Measurements from ENCODE around the gene KLK3. TPM values are rescaled to one million over a fixed set of nuclear protein-coding genes. Genes with fewer than 3 reads are reported as not detected.

KLK3 gene
- total and polyA plus RNA-seq, 2 of the 4 experiments (the other 2 are of a cell fraction) = not detected

DNA sequence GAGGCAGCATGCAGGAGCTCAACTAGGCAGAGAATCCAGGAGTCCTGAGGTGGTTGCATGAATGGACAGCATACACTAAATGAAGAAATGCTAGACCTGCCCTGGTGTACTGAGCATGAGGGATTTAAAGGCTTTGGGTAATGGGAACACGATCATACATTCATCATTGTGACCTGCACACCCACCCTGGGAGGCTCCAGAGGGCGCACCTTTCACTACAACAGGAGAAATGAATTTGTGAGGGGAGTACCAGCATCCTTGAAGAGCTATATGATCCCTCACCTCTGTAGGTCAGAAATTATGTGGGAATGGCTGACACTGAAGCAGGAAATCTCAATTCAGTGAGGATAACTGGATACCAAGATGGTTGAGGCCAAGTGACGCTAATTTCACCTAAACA, 27.5 kb downstream of the KLK3 start:
- Histone ChIP-seq H4K20me1 (ENCODE audit: insufficient read depth, low read length) (no peaks in the 10 kb centered on the region), H4K5ac (ENCODE audit: low read depth, low read length) (no peak overlapping the region), H3K9ac (ENCODE audit: low read depth, low read length) (no peak overlapping the region), H3K23ac (ENCODE audit: low read depth, low read length) (no peak overlapping the region), H3K9me3 (ENCODE audit: control insufficient read depth, insufficient read depth, low read length) (no peaks in the 10 kb centered on the region), H2AK5ac (ENCODE audit: low read depth, low read length) (no peak overlapping the region), H3K9me1 (ENCODE audit: insufficient read depth, low read length) (no peaks in the 10 kb centered on the region), H3K27ac (ENCODE audit: insufficient read depth, low read length) (no peak overlapping the region), H3K4me2 (ENCODE audit: low read depth, low read length) (no peak overlapping the region), H2AFZ (replicated peaks; ENCODE audit: low read length, poor library complexity) (no peak overlapping the region), H4K91ac (ENCODE audit: insufficient read depth, low read depth, low read length) (no peak overlapping the region), H2BK120ac (ENCODE audit: low read depth, low read length) (no peak overlapping the region), H4K8ac (ENCODE audit: low read depth in 2 of 2, low read length in 2 of 2) (no peak overlapping the region), H3K18ac (ENCODE audit: low read depth, low read length) (no peak overlapping the region), H2BK15ac (ENCODE audit: low read depth, low read length) (no peak overlapping the region), H3K36me3 (ENCODE audit: control insufficient read depth, insufficient read depth, low read length) (no peaks in the 10 kb centered on the region), H3K4me3 (ENCODE audit: insufficient read depth, low read depth, low read length) (no peak overlapping the region), H3K4me1 (ENCODE audit: control insufficient read depth, insufficient read depth, low read length) (no peaks in the 10 kb centered on the region), H3K27me3 (ENCODE audit: control insufficient read depth, insufficient read depth, low read length) (no peaks in the 10 kb centered on the region; the same call in none of the 2 replicates), H2BK20ac (ENCODE audit: low read depth, low read length) (no peak overlapping the region), H2BK5ac (ENCODE audit: low read depth, low read length, poor library complexity, severe bottlenecking) (no peak overlapping the region), H3K56ac (ENCODE audit: extremely low read depth, insufficient read depth, low read length) (no peak overlapping the region), H3K79me1 (ENCODE audit: low read depth in 1 of 2, low read length in 2 of 2) (no peaks in the 10 kb centered on the region), H2AK9ac (replicated peaks; ENCODE audit: low read depth, low read length, poor library complexity) (no peak overlapping the region), H3K4ac (ENCODE audit: low read depth, low read length) (no peak overlapping the region), H3K14ac (replicated peaks; ENCODE audit: low read depth, low read length) (no peak overlapping the region)
- POLR2A ChIA-PET (ENCODE audit: unreplicated experiment) = no interaction called here
- in situ Hi-C loops (cut with MboI; ENCODE audit: low sequenced_read_pairs) = no loop called here
- dilution Hi-C loops (cut with HindIII; ENCODE audit: low sequenced_read_pairs, unreplicated experiment) = no loop called here
- TF ChIP-seq MAZ (IDR thresholded peaks at IDR 0.05; ENCODE audit: borderline replicate concordance, low read depth, low read length) (no peak), USF2 (IDR thresholded peaks at IDR 0.05; ENCODE audit: low read depth, low read length) (no peak), POLR2A (IDR thresholded peaks at IDR 0.05; ENCODE audit: low read depth, low read length) (no peak), CEBPB (IDR thresholded peaks at IDR 0.05; ENCODE audit: low read depth, low read length) (no peak), NFE2L2 (IDR thresholded peaks at IDR 0.05; ENCODE audit: low read depth, low read length) (no peak), RAD21 (IDR thresholded peaks at IDR 0.05; ENCODE audit: low read length) (no peak)
- TF ChIP-seq, protein P1, sequence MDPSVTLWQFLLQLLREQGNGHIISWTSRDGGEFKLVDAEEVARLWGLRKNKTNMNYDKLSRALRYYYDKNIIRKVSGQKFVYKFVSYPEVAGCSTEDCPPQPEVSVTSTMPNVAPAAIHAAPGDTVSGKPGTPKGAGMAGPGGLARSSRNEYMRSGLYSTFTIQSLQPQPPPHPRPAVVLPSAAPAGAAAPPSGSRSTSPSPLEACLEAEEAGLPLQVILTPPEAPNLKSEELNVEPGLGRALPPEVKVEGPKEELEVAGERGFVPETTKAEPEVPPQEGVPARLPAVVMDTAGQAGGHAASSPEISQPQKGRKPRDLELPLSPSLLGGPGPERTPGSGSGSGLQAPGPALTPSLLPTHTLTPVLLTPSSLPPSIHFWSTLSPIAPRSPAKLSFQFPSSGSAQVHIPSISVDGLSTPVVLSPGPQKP (IDR thresholded peaks at IDR 0.05; ENCODE audit: borderline replicate concordance, low read depth, low read length) = no peak
- CTCF ChIA-PET = no interaction called here
- ATAC-seq (ENCODE audit: low read depth) = no peak
- WGBS, 2 experiments (ENCODE audit: extremely low coverage in 2 of 2, insufficient read length in 1 of 2) = no CpG with 5 or more reads among the region's 3 CpGs
- BruUV-seq (replicated peaks) = no TSS peak
- intact Hi-C loops (cut with micrococcal nuclease) = no loop called here
- DNase-seq = no peak
